OCI-LY1 (cell line): Measurements from ENCODE around the gene HPSE2.

ENCODE experiments used
- EZH2 ChIP-seq: fragments of 200-600 bp; sonication (generic), shearing (Covaris generic); IDR thresholded peaks from 2 replicates; pipeline ENCODE4 v1.8.0; 2017; ENCODE audit warnings: borderline replicate concordance, mixed run types, mild to moderate bottlenecking, antibody characterized with exemption, low read length, moderate library complexity, mixed read lengths
- TF ChIP-seq, protein P1 (sequence below): fragments of 200-600 bp; sonication (generic), shearing (Covaris generic); IDR thresholded peaks from 2 replicates; pipeline ENCODE4 v1.5.1; 2017; ENCODE audit warnings: mild to moderate bottlenecking, antibody characterized with exemption, low read length, moderate library complexity, mixed read lengths

DNA sequence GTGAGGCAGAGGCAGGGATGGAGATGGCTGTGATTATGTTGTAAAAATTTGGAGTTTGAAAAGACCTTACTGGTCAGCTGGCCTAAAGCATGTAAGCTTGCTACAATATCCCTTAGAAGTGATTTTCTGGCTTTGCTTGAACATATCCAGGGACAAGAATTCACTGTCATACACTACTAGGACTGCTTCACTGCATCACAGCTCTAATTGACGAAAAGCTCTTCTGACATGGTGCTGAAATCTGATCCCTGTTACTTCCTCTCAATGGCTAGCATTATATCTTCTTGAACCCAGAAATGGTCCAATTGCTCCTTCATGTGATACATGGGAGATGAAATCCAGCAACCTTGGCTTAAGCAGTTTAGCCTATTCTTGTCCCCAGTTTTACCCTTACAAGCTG lies 591.2 kb downstream of the HPSE2 start:
- TF ChIP-seq, protein P1, sequence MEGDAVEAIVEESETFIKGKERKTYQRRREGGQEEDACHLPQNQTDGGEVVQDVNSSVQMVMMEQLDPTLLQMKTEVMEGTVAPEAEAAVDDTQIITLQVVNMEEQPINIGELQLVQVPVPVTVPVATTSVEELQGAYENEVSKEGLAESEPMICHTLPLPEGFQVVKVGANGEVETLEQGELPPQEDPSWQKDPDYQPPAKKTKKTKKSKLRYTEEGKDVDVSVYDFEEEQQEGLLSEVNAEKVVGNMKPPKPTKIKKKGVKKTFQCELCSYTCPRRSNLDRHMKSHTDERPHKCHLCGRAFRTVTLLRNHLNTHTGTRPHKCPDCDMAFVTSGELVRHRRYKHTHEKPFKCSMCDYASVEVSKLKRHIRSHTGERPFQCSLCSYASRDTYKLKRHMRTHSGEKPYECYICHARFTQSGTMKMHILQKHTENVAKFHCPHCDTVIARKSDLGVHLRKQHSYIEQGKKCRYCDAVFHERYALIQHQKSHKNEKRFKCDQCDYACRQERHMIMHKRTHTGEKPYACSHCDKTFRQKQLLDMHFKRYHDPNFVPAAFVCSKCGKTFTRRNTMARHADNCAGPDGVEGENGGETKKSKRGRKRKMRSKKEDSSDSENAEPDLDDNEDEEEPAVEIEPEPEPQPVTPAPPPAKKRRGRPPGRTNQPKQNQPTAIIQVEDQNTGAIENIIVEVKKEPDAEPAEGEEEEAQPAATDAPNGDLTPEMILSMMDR = no peak
- TF ChIP-seq EZH2 = no peak
